SK-N-SH treated with all-trans-retinoic acid at 6 μM for 48 hours (cell line): Measurements from ENCODE around the gene CNTNAP2.

ENCODE experiments used
- ARNTL ChIP-seq: fragments of 450-650 bp; formaldehyde crosslinking; IDR thresholded peaks from 2 replicates; pipeline ENCODE4 v1.5.0; 2020; ENCODE audit warnings: low read depth, mild to moderate bottlenecking, moderate library complexity, borderline replicate concordance
- BACH2 ChIP-seq: fragments of 250-450 bp; sonication (Bioruptor Pico); IDR thresholded peaks from 2 replicates; pipeline ENCODE4 v1.9.0; 2021; ENCODE audit warnings: mild to moderate bottlenecking, borderline replicate concordance
- CREB5 ChIP-seq: fragments of 250-450 bp; sonication (Bioruptor Pico); IDR thresholded peaks from 2 replicates; pipeline ENCODE4 v1.5.1; 2020; ENCODE audit warnings: low read depth, mild to moderate bottlenecking, moderate library complexity
- ISL1 ChIP-seq: fragments of 250-450 bp; sonication (Bioruptor Pico); IDR thresholded peaks from 2 replicates; pipeline ENCODE4 v2.1.2; 2022; ENCODE audit warnings: mild to moderate bottlenecking, moderate library complexity
- OSR1 ChIP-seq: fragments of 250-450 bp; sonication (Bioruptor Pico); IDR thresholded peaks from 2 replicates; pipeline ENCODE4 v1.8.0; 2022; ENCODE audit warnings: moderate library complexity, mild to moderate bottlenecking, inconsistent platforms
- PATZ1 ChIP-seq: fragments of 250-450 bp; sonication (Bioruptor Pico); IDR thresholded peaks from 2 replicates; pipeline ENCODE4 v1.8.0; 2020; ENCODE audit warnings: mild to moderate bottlenecking, moderate library complexity, borderline replicate concordance
- POU6F1 ChIP-seq: fragments of 250-450 bp; sonication (Bioruptor Pico); IDR thresholded peaks from 2 replicates; pipeline ENCODE4 v1.8.0; 2021; ENCODE audit warnings: low read depth, mild to moderate bottlenecking, moderate library complexity, borderline replicate concordance
- PPARA ChIP-seq: fragments of 250-450 bp; sonication (Bioruptor Pico); IDR thresholded peaks from 2 replicates; pipeline ENCODE4 v1.5.0; 2020; ENCODE audit warnings: mild to moderate bottlenecking, borderline replicate concordance
- TCF4 ChIP-seq: fragments of 250-450 bp; sonication (Bioruptor Pico); IDR thresholded peaks from 2 replicates; pipeline ENCODE4 v1.8.0; 2021; ENCODE audit warnings: mild to moderate bottlenecking, moderate library complexity, borderline replicate concordance
- ZC3H10 ChIP-seq: fragments of 250-450 bp; sonication (Bioruptor Pico); IDR thresholded peaks from 2 replicates; pipeline ENCODE4 v1.5.1; 2021; ENCODE audit warnings: mild to moderate bottlenecking, moderate library complexity
- ZFP3 ChIP-seq: fragments of 250-450 bp; sonication (Bioruptor Pico); IDR thresholded peaks from 2 replicates; pipeline ENCODE4 v1.5.0; 2020; ENCODE audit warnings: mild to moderate bottlenecking, moderate library complexity
- ZFP30 ChIP-seq: fragments of 450-650 bp; formaldehyde crosslinking; IDR thresholded peaks from 2 replicates; pipeline ENCODE4 v1.5.0; 2022; ENCODE audit warnings: mild to moderate bottlenecking, moderate library complexity
- ZNF70 ChIP-seq: fragments of 450-650 bp; formaldehyde crosslinking; IDR thresholded peaks from 2 replicates; pipeline ENCODE4 v1.5.0; 2020; ENCODE audit warnings: mild to moderate bottlenecking, moderate library complexity

GRCh38 chr7:146291900-146292299 lies 175.3 kb downstream of the CNTNAP2 start:
- TF ChIP-seq ZFP3 (CRISPR knock-in tag) (no peak), OSR1 (no peak), PATZ1 (CRISPR knock-in tag) (no peak), CREB5 (CRISPR knock-in tag) (no peak), ZC3H10 (CRISPR knock-in tag) (no peak), ZFP30 (CRISPR knock-in tag) (no peak), TCF4 (CRISPR knock-in tag) (no peak), ZNF70 (no peak), ARNTL (CRISPR knock-in tag) (no peak), ISL1 (CRISPR knock-in tag) (no peak), POU6F1 (CRISPR knock-in tag) (no peak), PPARA (CRISPR knock-in tag) (no peak), BACH2 (CRISPR knock-in tag) (no peak)
